SK-N-SH (cell line): ENCODE results near the gene KRT75.

Experiments
- CTCF ChIP-seq: fragments of 200-600 bp; sonication (generic); IDR thresholded peaks from 2 replicates; pipeline ENCODE4 v1.6.1; 2017; ENCODE audit warnings: antibody characterized with exemption, mild to moderate bottlenecking, moderate library complexity
- EP300 ChIP-seq, 2 experiments: IDR thresholded peaks; 2 replicates each; pipeline versions ENCODE4 v1.4.0 to v1.6.1; 2012; ENCODE audit warnings: borderline replicate concordance in 1 of 2, low read depth in 1 of 2, low read length in 1 of 2
- FOXM1 ChIP-seq: IDR thresholded peaks from 2 replicates; pipeline ENCODE4 v1.4.0; 2012; ENCODE audit warnings: low read depth, mild to moderate bottlenecking
- REST ChIP-seq: IDR thresholded peaks from 2 replicates; pipeline ENCODE4 v1.6.1; 2012; ENCODE audit warnings: mild to moderate bottlenecking, low read depth, low read length, moderate library complexity
- TAF1 ChIP-seq: IDR thresholded peaks from 2 replicates; pipeline ENCODE4 v1.6.1; 2012; ENCODE audit warnings: low read depth, mild to moderate bottlenecking, low read length, moderate library complexity, borderline replicate concordance
- TCF12 ChIP-seq: IDR thresholded peaks from 2 replicates; pipeline ENCODE4 v1.4.0; 2012
- USF2 ChIP-seq: fragments of 150-350 bp; IDR thresholded peaks from 2 replicates; pipeline ENCODE4 v1.6.1; 2017; ENCODE audit warnings: antibody characterized with exemption, low read length, low read depth, borderline replicate concordance
- YY1 ChIP-seq: IDR thresholded peaks from 2 replicates; pipeline ENCODE4 v1.4.0; 2012; ENCODE audit warnings: low read depth, mild to moderate bottlenecking

GRCh38 chr12:52442600-52443061, 8.5 kb upstream of the KRT75 start:
- no peak for TF ChIP-seq FOXM1
- TF ChIP-seq CTCF, result peak; percentile 21
- no peak for TF ChIP-seq USF2
- no peak for TF ChIP-seq TCF12
- no peak for TF ChIP-seq TAF1
- no peak for TF ChIP-seq REST
- no peak for TF ChIP-seq YY1
- no peak for TF ChIP-seq EP300 (IDR thresholded peaks at IDR 0.05; ENCODE audit: borderline replicate concordance in 1 of 2, low read depth in 1 of 2, low read length in 1 of 2)
